Ramos (cell line): ENCODE measurements around the gene SH3PXD2B.
"Not testable (repeated sequence)": the region's sequence is repeated elsewhere in the genome, so short reads cannot be mapped to it uniquely, and the experiment has no call there.

Source experiments
- in situ Hi-C: fragments of 300-500 bp; cut with MboI; formaldehyde crosslinking; loops from one replicate; pipeline ENCODE4 v1.14.3; 2022; ENCODE audit warnings: low sequenced_read_pairs; ENCODE audit not compliant: unreplicated experiment

SH3PXD2B gene

GRCh38 chr5:172288465-172288864 lies 165.9 kb downstream of the SH3PXD2B start:
- in situ Hi-C loops: no loop called here

DNA sequence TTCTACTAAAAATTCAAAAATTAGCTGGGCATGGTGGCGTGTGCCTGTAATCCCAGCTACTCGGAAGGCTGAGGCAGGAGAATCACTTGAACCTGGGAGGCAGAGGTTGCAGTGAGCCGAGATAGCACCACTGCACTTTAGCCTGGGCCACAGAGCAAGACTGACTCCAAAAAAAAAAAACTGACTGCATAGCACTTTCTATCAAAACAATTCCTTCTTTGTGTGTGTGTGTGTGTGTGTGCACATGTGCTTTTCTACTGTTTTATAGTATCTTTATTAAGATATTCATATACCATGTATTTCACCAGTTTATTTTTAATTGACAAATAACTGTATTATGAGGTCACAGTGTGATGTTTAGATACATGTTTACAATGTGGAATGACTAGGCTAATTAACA lies 167.2 kb downstream of the SH3PXD2B start:
- in situ Hi-C loops: not testable (repeated sequence)

- in situ Hi-C loops: no loop called here
These were observed 168.8 kb downstream of the SH3PXD2B start for GRCh38 chr5:172285226-172286143.

GRCh38 chr5:172284611-172284980 lies 169.7 kb downstream of the SH3PXD2B start:
- in situ Hi-C loops: no loop called here

DNA sequence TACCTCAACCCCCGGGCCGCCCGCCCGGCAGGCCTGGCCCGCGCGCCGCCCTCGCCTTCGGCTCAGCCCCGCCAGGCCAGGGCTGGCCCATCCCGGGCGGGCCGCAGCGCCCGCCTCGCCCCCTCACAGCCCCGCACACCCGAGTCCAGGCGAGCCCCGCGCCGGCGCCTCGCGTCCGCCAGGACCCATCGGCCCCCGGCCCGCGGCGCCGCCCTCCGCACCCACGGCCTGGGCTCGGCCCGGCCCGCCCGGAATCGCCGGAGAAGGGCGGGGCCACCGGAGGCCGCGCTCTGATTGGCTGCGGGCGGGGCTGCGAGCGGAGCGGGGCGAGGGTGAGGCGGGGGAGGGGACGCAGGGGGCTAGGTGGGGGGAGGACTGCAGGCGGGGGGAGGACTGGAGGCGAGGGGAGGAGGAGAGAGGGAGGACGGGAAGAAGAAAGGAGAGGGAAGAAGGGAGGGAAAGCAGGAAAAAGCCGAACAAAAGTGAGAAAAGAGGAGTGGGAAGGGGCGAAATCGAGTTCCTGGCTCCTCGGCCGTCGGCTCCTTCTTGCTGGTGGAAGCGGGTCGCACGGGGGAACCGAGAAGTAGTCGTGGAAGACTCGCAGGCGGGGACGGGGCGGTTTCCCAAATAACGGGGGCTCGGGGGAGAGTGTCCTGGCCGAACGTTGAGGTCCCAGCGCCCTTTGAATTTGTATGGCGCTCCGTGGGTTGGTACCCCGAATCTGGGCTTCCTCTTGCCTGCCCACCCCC lies 170.3 kb downstream of the SH3PXD2B start:
- in situ Hi-C loops: no loop called here

DNA sequence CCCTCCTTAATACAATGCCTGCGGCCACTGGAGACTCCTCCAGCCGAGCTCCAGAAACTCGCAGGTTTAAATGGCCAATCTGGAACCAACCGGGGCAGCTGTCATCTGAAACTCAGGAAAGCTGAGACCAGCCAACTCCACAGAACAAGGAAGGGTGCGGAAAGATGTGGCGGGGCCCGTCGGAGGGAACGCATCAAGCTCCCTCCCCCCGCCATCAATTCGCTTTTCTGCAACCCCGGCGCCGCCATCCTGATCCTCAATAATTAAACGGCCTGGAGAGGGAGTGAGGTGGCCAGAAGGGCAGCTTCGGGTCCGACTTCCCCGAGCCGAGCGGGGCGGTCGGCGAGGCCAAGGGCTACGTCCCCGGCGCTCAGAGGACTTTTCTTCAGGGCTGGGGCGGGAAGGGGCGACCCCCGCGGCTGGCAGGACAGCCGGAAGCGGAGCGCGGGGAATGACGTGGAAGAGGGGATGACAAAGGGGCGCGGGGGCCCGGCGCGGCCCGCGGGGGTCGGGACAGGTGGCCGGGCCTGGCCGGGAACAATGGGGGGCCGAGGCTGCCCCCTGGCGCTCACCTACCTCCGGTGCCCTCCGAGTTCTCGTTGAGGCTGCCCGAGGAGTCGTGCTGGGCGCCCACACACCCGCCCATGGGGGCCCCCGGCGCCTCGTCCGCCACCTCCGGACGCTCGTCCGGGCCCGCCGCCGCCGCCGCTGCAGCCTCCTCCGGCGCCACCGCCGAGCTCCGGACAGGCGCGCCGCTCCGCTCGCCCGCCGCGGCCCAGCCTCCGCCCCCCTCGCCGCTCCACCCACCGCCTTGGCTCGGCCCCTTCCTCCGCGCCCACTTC lies 171.1 kb downstream of the SH3PXD2B start, which contains the start of gene UBTD2:
TSS of gene UBTD2 (minus strand) at position 745 of the 842 bp plus-strand sequence. CDS start at position 646, 99 bp downstream.
- in situ Hi-C loops: no loop called here

DNA sequence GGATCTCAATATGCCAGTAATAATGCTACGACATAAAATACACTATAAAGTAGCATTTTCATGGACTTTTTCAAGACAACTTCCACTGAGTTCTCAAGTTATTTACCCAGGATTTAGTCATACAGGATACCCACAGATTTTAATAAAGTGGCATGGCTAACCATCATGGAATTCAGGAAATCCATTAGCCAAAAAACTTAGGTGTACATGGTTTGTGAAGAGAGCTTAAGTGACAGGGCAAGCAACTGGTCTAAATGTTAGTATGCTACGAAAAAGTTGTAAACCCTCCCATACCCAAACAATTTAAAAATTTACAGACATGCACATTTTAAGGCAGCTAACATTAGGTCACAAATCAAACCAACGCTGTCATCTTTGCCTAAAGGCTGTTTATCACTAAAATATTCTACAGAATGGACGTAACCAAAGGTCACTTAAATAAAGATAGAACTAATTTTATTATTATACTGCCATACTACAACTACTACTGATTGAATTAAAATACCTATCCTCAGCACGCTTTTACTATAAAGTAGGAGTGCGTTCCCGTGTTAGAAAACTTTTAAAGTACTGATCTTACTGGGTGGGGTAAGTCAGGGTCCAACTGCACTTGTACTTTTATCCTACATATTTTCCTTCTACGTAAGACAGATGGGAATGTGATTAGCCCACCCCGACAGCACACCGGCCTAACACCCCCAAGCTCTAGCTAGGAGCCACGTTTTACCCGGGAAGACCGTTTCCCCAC lies 171.9 kb downstream of the SH3PXD2B start:
- in situ Hi-C loops: no loop called here

- in situ Hi-C loops: no loop called here
These were observed 173.0 kb downstream of the SH3PXD2B start for GRCh38 chr5:172281346-172281745.

GRCh38 chr5:172280929-172281328 lies 173.4 kb downstream of the SH3PXD2B start:
- in situ Hi-C loops: no loop called here

DNA sequence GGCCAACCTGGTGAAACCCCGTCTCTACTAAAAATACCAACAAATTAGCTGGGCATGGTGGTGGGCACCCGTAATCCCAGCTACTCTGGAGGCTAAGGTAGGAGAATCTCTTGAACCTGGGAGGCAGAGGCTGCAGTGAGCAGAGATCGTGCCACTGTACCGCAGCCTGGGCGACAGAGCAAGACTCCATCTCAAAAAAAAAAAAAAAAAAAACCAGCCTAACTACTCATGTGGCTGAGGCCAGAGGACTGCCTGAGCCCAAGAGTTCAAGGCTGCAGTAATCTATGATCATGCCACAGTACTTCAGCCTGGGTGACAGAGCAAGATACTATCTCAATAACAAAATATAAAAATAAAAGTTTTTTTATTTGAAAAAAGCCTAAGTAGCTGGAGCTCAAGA lies 174.0 kb downstream of the SH3PXD2B start:
- in situ Hi-C loops: no loop called here

- in situ Hi-C loops: no loop called here
These were observed 176.0 kb downstream of the SH3PXD2B start for GRCh38 chr5:172278356-172278755.

DNA sequence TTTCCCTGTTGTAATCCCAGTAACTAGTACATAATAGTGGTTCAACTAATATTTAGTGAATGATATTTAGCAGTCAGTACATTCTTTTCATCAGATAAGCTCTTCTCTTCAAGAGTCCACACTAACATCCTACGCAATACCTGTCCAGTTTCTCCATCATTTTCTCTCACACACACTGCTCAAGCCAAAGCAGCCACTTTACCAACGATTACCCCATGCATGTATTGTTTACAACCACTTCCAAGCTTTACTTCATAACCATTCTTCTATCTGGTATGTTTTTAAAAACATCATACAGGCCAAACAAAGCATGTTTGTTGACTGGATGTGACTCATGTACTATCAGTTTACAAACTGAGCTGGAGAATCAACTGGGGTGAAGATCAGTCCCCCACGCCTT lies 178.1 kb downstream of the SH3PXD2B start:
- in situ Hi-C loops: no loop called here
